Heart left ventricle (tissue), 16 donors: ENCODE results near the gene TCAP. TPM values are rescaled to one million over a fixed set of nuclear protein-coding genes. Genes with fewer than 3 reads are reported as not detected.

Source experiments
- ATAC-seq, 4 donors: fragments of 200-7000 bp; cut with Tn5 transposase; one replicate each; pipeline ENCODE4 v1.9.1; 2020 to 2022; ENCODE audit warnings: moderate library complexity in 4 of 4, mild to moderate bottlenecking in 3 of 4, moderate number of reproducible peaks in 1 of 4
- DNase-seq, 5 donors: peaks; one replicate each; pipeline ENCODE4 v3.0.0-alpha.2; 2020
- H3K27ac ChIP-seq, 12 donors: fragments of 200-600 bp; sonication (generic) in 4 of 12; one replicate each; pipeline versions ENCODE4 v1.5.0 to v1.8.0; 2016 to 2022; ENCODE audit warnings: mild to moderate bottlenecking in 2 of 12
- H3K27me3 ChIP-seq, 9 donors: fragments of 200-600 bp; sonication (generic) in 2 of 9; one replicate each; pipeline versions ENCODE4 v1.5.1 to v1.8.0; 2016 to 2022; ENCODE audit warnings: mild to moderate bottlenecking in 3 of 9
- H3K36me3 ChIP-seq, 9 donors: fragments of 200-600 bp; sonication (generic) in 2 of 9; one replicate each; pipeline versions ENCODE4 v1.5.0 to v1.8.0; 2018 to 2022; ENCODE audit warnings: mild to moderate bottlenecking in 2 of 9
- H3K4me1 ChIP-seq, 12 donors: fragments of 200-600 bp; sonication (generic) in 4 of 12; one replicate each; pipeline versions ENCODE4 v1.5.0 to v1.8.0; 2016 to 2022; ENCODE audit warnings: mild to moderate bottlenecking in 3 of 12
- H3K4me3 ChIP-seq, 12 donors: fragments of 200-600 bp; sonication (generic) in 4 of 12; one replicate each; pipeline versions ENCODE4 v1.5.0 to v1.8.0; 2017 to 2022; ENCODE audit warnings: mild to moderate bottlenecking in 9 of 12, moderate library complexity in 4 of 12
- H3K9me3 ChIP-seq, 12 donors: fragments of 200-600 bp; sonication (generic) in 4 of 12; one replicate each; pipeline versions ENCODE4 v1.5.0 to v1.8.0; 2016 to 2022; ENCODE audit warnings: mild to moderate bottlenecking in 1 of 12
- CTCF ChIP-seq, 12 donors: fragments of 200-600 bp; sonication (generic) in 4 of 12; IDR thresholded peaks; one replicate each; pipeline versions ENCODE4 v1.5.0 to v1.8.0; 2018 to 2022; ENCODE audit warnings: antibody characterized with exemption in 12 of 12, mild to moderate bottlenecking in 5 of 12
- POLR2A ChIP-seq, 2 donors: fragments of 450-650 bp; IDR thresholded peaks; one replicate each; pipeline ENCODE4 v1.6.1; 2017; ENCODE audit warnings: antibody characterized with exemption in 2 of 2, mild to moderate bottlenecking in 2 of 2, moderate library complexity in 2 of 2
- WGBS, 4 donors: extraction: QIAGEN DNeasy Blood & Tissue Kit in 2 of 4; methylation state at CpG; one replicate each; pipeline versions ENCODE4 v1.1.5 to v1.1.7; 2013 to 2018; 5-methylcytosine and 5-hydroxymethylcytosine counted together
- intact Hi-C, 10 donors: fragments of 100-400 bp; cut with DNase I; formaldehyde crosslinking; loops; one replicate each; pipeline versions ENCODE4 v1.11.1 to v1.14.2; 2022
- long read RNA-seq, 3 donors: library from polyadenylated mRNA; unstranded; transcript quantifications; one replicate each; pipeline ENCODE4 v2.0.0, GENCODE V29; 2020 to 2021
- polyA plus RNA-seq, 2 donors: library from polyadenylated mRNA; stranded (reverse); fragments of 200-250 nt; gene quantifications; one replicate each; pipeline ENCODE4 v1.2.3, GENCODE V29; 2013
- total RNA-seq, 9 donors: library from RNA; depleted of rRNA in 2 of 9; stranded (reverse); fragments of >200 nt in 2 of 9; fragmentation: NEBNext Ultra II Directional in 3 of 9; extraction: Animal tissue kit (Norgen Biotek cat#: 25700) in 3 of 9; gene quantifications; one replicate each; pipeline versions ENCODE4 v1.1.0 to v1.2.4, GENCODE V29; 2016 to 2023
- donor health status: ischemic (EF 13 %, LVEDD 7.1; RV severe dilation, severe dysfunction).
- donor health status: healthy with polysubstance abuse.
- donor health status: DM: no; HTN: yes; CAD: no.
- donor health status: DM: no; HTN: no; CAD: no.
- donor health status: ischemic (EF 25% LVEDD 6.9; RV normal size, moderate dysfunction).
- donor health status: ischemic (EF 25% LVEDD 5.7; RV mildly dilated, moderate dysfunction).
- donor health status: healthy.
- donor health status: DM: yes; HTN: yes; CAD: no.
- donor health status: ischemic (EF 35%, LVEDD 5.7; RV mildly dilated, moderate dysfunction).
- donor health status: nonischemic (EF 11% LVEDD 7.7; RV severe dilation, severe dysfunction).
- donor health status: DM: yes; HTN: yes; CAD: no.
- donor health status: PGD.
- donor health status: ischemic (EF 29% LVEDD 5.4; RV normal size, mild dysfunction).
- donor health status: nonischemic (EF 23%, LVEDD 6.1; RV moderate dilation, normal function).

TCAP gene
- total RNA-seq (1,000 to 10,000 TPM; 2,428 to 9,343 (median 4,137) TPM), polyA plus RNA-seq (1,000 to 10,000 TPM; 2,028 to 5,784 TPM)
- long read RNA-seq, donor 1, transcript TCAP-201 (2 exons, 2,123 nt) = major isoform, 3,539 of 4,637 reads
- long read RNA-seq, donor 1, partial matches to known transcripts = 5 of 4,637 reads
- long read RNA-seq, donor 1, other reads (novel, unspliced or antisense) = 1,093 of 4,637 reads
- long read RNA-seq, donor 2, transcript TCAP-201 (2 exons, 2,123 nt) = major isoform, 2,072 of 2,311 reads
- long read RNA-seq, donor 2, partial matches to known transcripts = 224 of 2,311 reads
- long read RNA-seq, donor 2, other reads (novel, unspliced or antisense) = 15 of 2,311 reads
- long read RNA-seq, donor 3, transcript TCAP-201 (2 exons, 2,123 nt) = major isoform, 1,724 of 2,339 reads
- long read RNA-seq, donor 3, partial matches to known transcripts = 3 of 2,339 reads
- long read RNA-seq, donor 3, other reads (novel, unspliced or antisense) = 612 of 2,339 reads

- peak; percentile 52 to 71 (median 60) for ATAC-seq
- Histone ChIP-seq H3K27ac (peak within 1 kb of the TSS; percentile 85 to 99 (median 96)), H3K9me3 (no peaks in the 10 kb centered on the region), H3K36me3 (peaks cover 0 to 28% (median 9%) of the 10 kb centered on the region in 9 donors), H3K27me3 (peaks cover 0 to 30% (median 6%) of the 10 kb centered on the region in 9 donors), H3K4me3 (peak within 1 kb of the TSS; percentile 50 to 78 (median 64)), H3K4me1 (peaks cover 10 to 92% (median 64%) of the 10 kb centered on the region in 12 donors)
- peak; percentile 76 to 90 (median 77) for DNase-seq
- TF ChIP-seq CTCF (IDR thresholded peaks at IDR 0.05) = no peak
- TF ChIP-seq POLR2A (IDR thresholded peaks at IDR 0.05) = peak; percentile 90 to 91
- 25 to 36% (median 31%) methylated on average over 13 to 15 of the region's 15 CpGs for WGBS, 4 donors
- intact Hi-C loops = loop anchor here in 2 of 10 donors (5.0 to 10.0 kb wide), 2 partner anchors 43 to 650 kb away; no protein-coding TSS in a partner anchor
Measured at GRCh38 chr17:39664581-39665561, at the start of gene TCAP. TSS of gene TCAP (plus strand) at chr17:39665349. CDS start at chr17:39665360, 11 bp downstream.

- peaks cover 0 to 18% (median 5%) of the 10 kb centered on the region in 12 donors for H3K4me1 ChIP-seq
- intact Hi-C loops = loop anchor here in 1 of 10 donors (5.0 kb wide), 1 partner anchor 43 kb away; no protein-coding TSS in a partner anchor
- no peak overlapping the region for H3K4me3 ChIP-seq
- peaks cover 0 to 45% (median 4%) of the 10 kb centered on the region in 9 donors for H3K27me3 ChIP-seq
- DNase-seq (no peak), ATAC-seq (no peak)
- no peak overlapping the region for H3K27ac ChIP-seq
- TF ChIP-seq CTCF (IDR thresholded peaks at IDR 0.05) = no peak
- no peak for TF ChIP-seq POLR2A (IDR thresholded peaks at IDR 0.05)
- H3K9me3 ChIP-seq = no peaks in the 10 kb centered on the region
- no peaks in the 10 kb centered on the region for H3K36me3 ChIP-seq
- 50 to 68% (median 58%) methylated on average over 5 to 6 of the region's 6 CpGs for WGBS, 4 donors
Measured at GRCh38 chr17:39615434-39615833, 49.7 kb upstream of the TCAP start.

- Histone ChIP-seq H3K27ac (no peak overlapping the region), H3K4me3 (peak overlapping the region in 9 of 12 donors; percentile 21 to 86 (median 63)), H3K27me3 (peaks cover 0 to 39% (median 4%) of the 10 kb centered on the region in 9 donors), H3K4me1 (peaks cover 0 to 19% (median 5%) of the 10 kb centered on the region in 12 donors), H3K36me3 (no peaks in the 10 kb centered on the region), H3K9me3 (no peaks in the 10 kb centered on the region)
- TF ChIP-seq POLR2A (IDR thresholded peaks at IDR 0.05) (no peak), CTCF (IDR thresholded peaks at IDR 0.05) (no peak)
- DNase-seq = no peak
- intact Hi-C loops = loop anchor here in 1 of 10 donors (5.0 kb wide), 1 partner anchor 45 kb away; no protein-coding TSS in a partner anchor
- 75 to 100% (median 83%) methylated on average over 3 of the region's 3 CpGs for WGBS, 4 donors
- ATAC-seq = no peak
Measured at GRCh38 chr17:39617100-39617445, 48.1 kb upstream of the TCAP start.
